GM18511 (cell line): ENCODE results near the gene RXRG.
A peak's percentile ranks its signal among the peaks of the same experiment; 100 is the strongest.

ENCODE experiments used
- ATAC-seq: cut with Tn5 transposase; IDR thresholded peaks from one replicate; pipeline ENCODE4 v1.9.1; 2021; ENCODE audit warnings: mild to moderate bottlenecking, moderate library complexity; ENCODE audit not compliant: unreplicated experiment

RXRG gene

DNA sequence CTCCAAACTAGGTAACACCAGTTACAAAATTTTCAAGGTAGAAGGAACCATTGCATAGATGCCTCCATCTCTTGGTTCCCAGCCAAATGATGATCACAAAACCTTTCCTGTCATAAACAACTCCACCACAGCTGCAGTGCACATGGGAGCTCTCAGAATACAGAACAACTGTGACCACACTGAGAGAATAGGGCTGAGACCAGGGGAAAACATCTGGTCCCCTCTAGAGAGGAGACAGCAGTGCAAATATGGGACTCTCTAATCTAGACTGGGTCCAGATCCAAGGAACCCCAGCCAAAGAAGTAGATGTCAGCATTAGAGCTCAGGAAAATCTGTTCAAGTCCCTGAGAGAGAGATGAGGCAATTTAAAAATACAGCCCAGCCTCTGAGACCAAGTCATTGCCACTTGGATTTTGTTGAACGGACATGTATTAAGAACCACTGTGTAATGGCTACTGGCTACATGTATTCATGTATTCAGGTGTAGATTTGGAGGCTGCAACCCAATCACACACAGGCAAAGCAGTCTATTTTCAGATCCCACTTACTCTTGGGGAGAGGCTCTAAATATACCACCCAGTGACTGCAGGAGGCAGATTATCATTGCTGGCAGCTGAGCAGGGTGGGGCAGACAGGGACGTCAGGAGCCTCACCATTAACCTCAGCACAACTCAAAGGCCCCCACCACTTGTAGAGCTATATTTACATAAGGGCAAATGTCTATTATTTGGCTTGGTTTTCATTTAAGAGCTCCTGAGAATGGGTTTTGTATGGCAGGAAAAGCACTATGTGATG, 7.6 kb upstream of the RXRG start:
- ATAC-seq: no peak

DNA sequence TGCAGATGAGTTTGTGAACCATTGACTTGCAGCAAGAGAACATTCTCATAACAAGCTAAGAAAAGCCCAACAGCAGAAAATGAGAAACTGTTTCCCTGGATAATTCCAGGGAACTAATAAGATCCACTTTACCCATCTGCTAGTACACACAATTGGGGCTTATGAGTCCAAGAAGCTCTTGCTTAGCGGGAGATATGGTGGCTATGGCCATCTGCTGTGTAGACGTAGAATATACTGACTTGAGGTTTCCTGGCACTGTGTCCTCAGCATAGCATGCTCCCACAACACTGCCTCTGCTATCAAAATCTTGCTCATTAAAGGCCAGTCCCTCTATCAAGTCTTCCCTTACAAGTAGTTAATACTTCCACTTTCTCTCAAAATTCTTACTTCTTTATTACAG, 6.8 kb upstream of the RXRG start:
- ATAC-seq: no peak

DNA sequence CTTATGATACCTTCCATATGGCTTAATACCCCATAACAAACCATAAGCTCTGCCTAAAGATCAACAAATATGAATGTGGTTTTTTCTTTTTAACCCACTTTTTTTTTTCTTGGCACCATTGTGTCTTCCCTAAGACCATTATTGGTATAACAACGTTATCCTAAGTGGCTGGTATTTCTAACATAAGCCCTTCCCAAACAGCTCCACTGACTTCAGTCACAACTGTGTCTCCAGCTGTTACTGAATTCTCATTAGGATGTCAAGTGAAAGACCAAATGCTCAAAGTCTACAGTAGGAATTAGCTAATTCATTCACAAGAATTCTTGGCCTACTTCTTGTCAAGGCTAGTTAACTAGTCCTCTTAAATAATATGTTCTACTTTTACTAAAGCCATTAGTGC, 4.2 kb upstream of the RXRG start:
- ATAC-seq: no peak

DNA sequence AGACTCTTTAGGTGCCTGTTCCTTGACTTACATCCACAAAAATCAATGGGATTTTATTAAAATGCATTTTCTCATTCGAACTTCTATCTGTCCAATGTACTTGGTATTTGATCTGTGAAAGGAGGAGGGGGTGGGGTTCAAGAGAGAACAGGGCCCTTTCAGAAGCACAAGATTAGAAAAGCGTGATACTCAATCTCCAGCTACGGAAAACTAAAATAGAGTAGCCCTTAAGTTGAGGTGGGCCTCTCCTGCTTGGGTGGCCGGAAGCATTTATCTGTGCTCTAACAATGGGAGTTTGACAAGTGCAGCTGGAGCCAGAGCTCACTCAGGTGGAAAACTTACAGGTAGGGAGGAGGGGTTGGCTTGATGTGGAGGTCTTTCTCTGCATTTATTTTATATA, 462 bp upstream of the RXRG start:
- ATAC-seq: no peak

DNA sequence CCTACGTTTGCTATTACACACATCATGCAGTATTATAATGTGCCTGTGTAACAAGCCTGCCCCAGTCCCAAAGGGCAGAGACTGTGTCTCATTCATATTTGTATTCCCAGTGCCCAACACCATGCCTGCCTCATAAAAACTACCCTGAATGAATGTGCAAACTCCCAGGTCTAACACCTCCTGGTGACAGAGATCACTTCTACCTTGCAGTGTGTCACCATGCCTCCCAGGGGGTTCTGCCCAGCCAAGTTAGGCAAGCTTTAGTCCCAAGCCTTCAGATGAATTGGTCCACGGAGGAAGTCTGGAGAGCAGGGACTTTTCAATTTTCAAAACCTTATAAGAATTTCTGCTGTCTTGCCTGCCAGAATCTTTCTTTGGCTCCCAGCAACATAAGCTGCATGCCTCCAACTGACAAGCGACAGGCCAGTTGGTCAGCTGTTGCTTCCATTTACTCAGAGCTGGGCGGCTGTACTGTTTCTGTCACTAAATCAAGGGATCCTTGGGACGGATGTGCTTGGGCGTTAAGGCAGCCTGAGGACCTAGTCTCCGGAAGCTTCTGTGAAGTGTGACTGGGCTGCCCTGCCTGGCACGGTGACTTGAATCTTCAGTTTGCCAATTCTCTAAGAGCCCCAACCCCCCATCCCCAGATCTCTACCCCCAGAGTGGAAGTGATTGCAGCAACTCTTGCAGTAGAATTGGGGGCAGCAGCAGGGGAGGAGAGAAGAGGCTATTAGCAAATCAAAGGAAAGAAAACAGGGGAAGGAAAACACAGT, 1.2 kb downstream of the RXRG start:
- no peak for ATAC-seq

DNA sequence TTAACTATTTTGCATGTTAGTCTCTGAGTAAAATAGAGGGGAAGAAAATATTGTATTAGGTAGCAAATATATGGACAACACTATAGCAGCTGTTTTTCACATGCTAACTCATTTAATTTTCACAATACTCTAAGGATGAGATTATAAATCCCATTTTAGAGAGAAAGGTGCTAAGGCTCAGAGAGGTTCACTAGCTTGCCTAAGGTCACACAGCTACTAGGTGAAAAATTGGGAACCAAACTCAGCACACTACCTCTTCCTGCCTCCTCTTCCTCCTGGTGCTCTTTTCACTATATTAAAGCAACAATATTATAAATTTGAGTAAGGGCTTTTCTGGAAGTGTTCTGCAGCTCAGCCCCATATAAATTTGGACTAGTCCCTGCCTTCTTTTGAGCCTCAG, 2.3 kb downstream of the RXRG start:
- no peak for ATAC-seq

DNA sequence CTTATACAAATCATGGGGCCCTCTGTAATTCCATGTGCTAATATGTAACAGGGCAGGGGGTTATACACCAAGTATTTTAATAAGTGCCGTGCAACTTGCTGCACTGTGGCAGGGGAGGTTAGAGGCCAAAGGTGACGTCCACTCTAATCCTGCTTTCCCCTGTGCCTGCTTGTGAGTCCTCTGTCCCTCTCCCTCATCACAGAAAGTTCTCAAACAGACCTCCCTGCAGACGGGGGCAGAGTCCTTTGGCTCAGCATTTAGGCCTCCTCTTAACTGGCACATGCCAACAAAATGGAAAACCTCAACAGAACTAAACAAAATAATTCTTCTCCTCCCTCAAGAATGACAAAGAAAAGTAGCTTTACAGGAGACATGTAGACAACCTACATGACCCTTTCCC, 2.9 kb downstream of the RXRG start:
- no peak for ATAC-seq

DNA sequence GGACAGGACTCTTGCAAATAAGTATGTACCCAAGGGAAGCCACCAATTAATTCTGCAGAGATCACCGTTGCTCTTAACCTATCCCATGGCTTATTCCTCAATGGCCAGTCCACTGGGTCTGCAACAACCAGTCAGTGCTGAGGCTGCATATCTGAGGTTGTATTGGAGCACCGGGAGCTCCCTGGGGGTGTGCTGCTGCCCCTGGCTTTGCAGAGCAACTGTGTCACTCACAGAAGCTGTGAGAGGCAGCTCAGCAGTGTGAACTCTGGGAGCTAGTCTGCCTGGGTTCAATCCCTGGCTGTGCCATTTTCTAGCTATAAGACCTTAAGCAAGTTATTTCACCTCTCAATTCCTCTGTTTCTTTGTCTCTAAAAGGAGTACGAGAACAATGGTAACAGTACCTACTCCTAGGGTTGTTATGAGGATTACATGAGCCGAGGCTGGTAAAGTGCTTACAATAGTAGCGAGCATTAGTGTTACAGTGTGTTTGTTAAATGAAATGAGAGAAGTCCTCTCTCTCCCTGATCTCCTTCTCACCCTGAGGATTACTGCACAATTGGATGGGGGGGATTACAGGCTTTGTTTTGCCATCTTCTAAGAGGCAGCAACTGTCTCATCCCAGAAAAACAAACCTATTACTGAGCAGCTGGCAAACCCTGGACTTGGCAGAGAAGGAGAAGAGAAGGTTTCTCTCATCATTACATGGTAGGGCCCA, 3.6 kb downstream of the RXRG start:
- no peak for ATAC-seq

DNA sequence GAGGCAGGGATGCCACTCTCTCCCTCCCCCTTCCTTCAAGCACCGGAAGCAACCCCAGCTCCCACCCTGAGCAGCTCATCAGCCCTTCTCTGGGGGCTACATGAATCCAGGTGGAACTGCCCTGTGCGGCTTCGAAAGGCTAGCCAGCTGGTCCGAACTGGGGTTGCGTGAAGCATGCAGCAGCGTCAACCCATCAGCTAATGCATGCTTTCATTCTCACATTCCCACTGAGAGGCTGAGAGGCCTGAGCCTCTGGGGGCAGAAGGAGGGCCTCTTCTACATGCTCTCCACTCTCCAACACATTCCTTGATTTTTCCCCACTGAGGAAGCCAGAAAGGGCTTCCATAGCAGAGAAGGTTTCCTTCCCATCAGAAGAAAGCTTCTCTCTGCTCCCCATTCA, 5.6 kb downstream of the RXRG start:
- no peak for ATAC-seq

DNA sequence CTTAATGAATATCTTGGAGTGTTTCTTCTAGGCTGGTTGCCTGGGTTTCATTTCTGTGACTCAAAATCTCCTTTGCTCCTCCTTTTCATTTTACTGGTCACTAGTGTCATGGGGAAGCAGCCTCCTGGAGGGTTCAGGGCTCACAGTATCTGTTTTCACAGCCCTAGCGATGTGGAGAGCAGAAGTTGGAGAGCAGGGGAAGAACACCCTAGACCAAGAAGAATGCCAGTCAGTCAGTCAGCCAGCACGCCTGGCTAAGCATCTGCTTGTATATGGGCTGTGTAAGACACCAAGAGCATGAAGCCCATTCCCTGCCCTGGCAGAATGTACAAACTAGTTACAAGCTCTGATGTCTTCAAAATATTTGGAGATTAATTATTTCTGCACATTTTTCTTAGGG, 7.9 kb downstream of the RXRG start:
- no peak for ATAC-seq

DNA sequence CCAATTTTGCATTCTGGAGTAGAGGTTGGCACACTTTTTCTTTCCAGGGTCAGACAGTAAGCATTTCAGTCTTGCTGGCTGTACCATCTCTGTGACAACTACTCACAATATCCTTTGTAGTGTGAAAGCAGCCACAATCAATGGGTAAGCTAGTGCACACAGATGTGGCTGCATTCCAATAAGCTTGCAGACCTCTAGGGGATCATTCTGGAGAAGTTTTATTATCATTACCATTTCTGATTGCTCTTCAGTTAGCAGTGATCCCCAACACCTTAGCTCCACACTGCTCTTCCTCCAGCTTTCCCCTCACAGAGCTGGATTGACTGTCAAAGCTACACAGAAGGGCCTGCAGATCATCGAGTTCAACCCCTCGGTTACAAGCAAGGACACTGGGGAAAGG, 9.1 kb downstream of the RXRG start:
- ATAC-seq: no peak

DNA sequence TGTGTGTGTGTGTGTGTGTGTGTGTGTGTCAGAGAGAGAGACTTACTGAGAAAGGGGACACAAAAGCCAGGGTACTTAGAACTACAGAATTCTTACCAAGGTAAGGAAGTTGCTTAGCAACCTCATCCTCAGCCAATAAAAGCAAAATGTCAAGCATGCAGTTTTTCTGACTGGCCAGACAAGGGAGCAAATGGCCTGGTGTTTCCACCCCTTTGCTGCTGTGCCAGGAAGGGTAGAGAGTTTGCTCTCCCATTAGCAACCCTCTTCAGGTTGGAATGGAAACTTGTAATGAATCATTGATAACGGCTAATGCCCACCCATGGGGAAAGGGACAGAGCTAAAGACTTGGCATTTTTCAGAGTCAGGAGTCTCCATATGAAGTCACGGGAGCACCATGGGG, 10.6 kb downstream of the RXRG start:
- no peak for ATAC-seq

DNA sequence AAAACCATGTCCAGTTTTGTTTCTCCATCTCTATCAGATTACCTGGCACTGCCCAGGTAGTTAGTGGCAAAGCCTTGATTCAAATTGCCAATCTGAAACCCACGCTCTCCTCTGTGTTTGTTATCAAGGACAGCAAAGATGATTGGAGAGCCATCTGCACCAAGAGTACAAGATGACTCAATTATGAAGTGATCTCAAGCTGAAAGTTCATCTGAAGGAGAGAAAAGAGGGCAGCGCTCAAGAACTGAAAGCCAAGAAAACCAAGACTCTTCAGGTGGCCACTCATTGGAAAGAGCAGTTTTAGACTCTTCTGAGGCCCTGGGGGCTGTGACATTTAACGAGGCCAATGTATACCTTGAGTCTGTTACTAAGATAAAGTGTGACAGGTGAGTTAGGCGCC, 13.8 kb downstream of the RXRG start:
- peak; percentile 83 for ATAC-seq

DNA sequence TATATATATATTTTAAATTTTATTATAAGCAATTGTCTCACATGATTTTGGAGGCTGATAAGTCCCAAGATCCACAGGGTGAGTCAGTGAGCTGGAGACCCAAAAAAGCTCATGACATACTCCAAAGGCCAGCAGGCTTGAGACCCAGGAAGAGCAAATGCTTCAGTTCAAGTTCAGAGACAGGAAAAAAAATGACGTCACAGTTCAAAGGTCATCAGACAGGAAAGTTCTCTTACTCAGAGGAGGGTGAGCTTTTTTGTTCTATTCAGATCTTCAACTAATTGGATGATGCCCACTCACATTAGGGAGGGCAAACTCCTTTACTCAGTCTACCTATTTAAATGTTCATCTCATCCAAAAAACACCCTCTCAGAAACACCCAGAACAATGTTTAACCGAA, 18.2 kb downstream of the RXRG start:
- ATAC-seq: no peak

DNA sequence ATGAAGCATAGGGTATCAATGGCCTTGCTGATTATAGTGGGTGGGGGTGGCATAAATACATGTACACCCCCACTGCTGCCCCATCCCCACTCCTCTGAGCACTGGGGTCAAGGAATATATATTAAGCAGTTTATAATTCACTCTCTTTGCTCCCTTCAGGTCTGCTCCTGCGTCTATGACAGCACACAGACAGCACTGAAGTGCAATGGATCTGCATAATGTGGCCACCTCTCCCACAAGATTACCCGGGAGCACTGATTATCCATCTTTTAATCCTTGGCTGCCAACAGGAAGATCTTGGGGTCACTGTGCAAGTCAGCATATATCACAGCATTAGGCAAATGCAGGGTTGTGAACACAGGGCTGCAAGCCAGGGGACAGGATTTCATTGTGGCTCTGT, 19.3 kb downstream of the RXRG start:
- no peak for ATAC-seq

DNA sequence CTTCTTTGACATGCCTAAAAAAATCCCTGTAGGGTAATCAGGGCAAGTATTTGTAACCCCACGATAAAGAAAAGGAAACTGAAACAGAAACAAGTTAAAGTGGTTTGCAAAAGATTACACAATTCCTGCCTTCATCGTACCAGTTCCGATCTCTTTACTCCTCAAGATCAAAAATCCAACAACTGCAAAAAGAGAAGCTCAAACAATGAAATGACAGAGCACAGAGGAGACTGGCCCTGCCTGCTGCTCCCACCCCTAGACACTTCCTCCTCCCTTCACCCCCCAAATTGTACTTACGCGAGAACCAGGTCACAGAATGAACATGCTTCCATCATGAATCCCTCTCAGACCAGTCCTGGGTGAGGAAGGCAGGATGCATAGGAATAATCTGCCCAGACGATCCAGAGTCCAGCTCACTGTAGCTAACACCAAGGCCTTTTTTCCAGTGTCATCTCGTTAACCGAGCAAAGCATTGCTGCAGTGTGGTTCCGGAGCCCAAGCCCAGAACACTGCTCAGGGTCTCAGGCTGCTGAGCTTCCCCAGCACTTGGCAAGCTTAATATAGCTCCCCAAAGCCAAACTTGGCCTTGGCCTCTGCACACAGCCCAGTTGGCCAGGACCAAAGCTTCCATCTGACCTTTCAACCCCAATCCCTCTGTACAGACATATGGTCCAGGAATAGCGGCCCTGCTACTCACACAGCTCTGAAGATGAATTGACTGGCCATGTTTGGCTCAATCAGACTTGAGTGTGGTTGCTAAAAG, 20.3 kb downstream of the RXRG start:
- ATAC-seq: peak; percentile 80

DNA sequence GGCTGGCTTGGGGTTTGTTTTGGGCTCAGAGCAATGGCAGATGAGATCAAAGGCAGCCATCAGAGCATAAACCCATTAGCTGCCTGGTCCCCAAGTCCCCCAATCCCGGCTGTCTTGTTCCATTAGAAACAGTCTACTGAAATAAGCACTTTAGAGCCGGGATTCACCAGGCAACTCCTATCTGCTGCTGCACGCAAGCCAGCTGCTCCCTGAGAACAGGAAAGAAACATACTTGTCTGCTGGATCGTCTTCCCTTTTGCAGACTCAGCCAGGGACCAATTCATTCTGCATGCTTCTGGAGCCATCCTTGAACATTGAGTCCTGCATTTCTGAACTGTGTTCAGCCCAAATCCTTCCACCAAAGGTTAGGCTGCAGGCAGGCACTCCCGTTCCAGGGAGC, 21.8 kb downstream of the RXRG start:
- ATAC-seq: no peak

DNA sequence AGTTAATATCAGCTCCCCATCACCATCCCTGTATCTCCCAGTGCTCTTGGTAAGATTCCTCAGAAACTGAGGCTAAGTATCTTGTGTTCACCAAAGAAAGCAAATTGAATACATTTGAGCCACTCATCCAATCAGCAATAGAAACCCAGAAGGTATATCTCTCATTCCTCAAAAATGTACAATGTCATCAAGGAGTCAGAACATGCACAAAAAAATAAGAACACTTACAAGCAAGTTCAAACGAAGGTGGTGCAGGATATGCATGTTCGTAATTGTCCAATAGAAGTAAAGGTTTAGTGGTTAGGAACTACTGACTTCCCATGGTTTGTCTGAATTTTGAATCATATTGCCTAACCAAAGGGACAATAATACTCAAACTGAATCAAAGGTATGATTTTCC, 24.3 kb downstream of the RXRG start:
- ATAC-seq: no peak

DNA sequence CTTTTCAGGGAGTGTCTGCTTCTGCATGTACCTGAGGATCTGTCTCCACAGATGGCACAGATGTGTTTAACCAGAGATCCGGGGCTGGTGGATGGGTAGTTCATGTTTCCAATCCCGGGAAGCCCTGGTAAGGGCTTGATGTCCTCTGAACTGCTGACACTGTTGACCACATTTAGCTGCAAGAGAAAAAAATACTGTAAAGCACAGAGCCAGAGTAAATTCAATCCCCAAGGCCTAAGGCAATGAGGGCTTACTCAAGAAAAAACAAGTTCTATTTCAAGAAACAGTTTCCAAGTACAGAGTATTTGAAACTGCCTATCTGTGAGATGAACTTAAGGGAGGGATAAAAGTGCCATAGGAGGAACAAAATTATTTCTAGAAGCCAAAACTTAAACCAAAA, 25.1 kb downstream of the RXRG start:
- no peak for ATAC-seq

DNA sequence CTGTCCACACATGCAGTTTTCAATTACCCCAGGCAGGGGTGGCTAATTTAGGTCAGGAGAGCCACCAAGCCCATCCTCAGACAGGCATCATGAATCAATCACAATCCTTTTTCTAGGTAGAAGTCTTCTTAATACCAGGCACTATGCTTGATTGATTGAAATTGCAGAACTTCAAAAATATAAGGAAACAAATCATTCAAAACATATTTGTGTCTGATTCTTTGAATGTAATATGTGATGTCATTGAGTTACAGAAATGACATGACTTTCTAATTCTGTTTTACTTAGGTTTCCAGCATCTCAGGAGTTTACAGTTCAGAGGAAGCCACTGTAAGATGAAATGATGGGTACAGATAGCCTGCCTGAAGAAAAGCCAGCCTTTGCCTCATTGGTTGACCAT, 26.7 kb downstream of the RXRG start:
- ATAC-seq: no peak

DNA sequence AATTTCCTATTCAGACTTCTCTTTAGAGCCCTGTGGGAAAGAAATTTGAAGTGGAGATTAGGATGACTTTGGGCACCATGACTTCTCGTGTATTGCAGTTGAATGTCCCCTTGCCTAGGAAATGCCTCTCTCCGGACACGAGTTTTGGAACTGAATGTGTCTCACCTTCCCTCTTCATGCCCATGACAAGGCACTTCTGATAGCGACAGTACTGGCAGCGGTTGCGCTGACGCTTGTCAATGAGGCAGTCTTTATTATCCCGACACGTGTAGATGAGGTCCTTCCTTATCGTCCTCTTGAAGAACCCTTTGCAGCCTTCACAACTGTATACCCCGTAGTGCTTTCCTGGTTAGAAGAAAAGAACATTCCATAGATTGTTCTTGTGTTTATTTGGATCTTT, 28.1 kb downstream of the RXRG start:
- no peak for ATAC-seq
